BJ (cell line): ENCODE data around the gene STUB1. TPM values are rescaled to one million over a fixed set of nuclear protein-coding genes. Genes with fewer than 3 reads are reported as not detected.

Source experiments
- CTCF ChIA-PET: fragments of 350-600 bp; formaldehyde crosslinking; extraction: SDS; loops from one replicate; lab custom pipeline; 2021; ENCODE audit warnings: antibody characterized with exemption, inconsistent platforms; lab: Yijun Ruan, JAX
- POLR2A ChIA-PET: fragments of 300-600 bp; sonication (Branson Sonifier 250); formaldehyde crosslinking; extraction: SDS; loops from one replicate; lab custom pipeline; 2021; ENCODE audit warnings: antibody characterized with exemption; lab: Charles Lee
- DNase-seq: peaks from one replicate; pipeline ENCODE4 v3.0.0-alpha.2; 2011; ENCODE audit warnings: low read depth
- H3K27me3 ChIP-seq: 2 replicates; pipeline ENCODE4 v1.6.0; 2011; ENCODE audit warnings: low read length; ENCODE audit not compliant: control insufficient read depth, insufficient read depth
- H3K36me3 ChIP-seq: 2 replicates; pipeline ENCODE4 v1.5.1; 2011; ENCODE audit warnings: low read length; ENCODE audit not compliant: control insufficient read depth, insufficient read depth
- H3K4me3 ChIP-seq: 2 replicates; pipeline ENCODE4 v1.5.1; 2011; ENCODE audit warnings: low read depth, mild to moderate bottlenecking, control low read depth, low read length
- polyA plus RNA-seq: library from polyadenylated mRNA; depleted of rRNA; stranded (reverse); fragments of >200 nt; gene quantifications from 2 replicates; pipeline ENCODE4 v1.2.3, GENCODE V29; 2011
- TF ChIP-seq, protein P1 (sequence below): IDR thresholded peaks from 2 replicates; pipeline ENCODE4 v1.5.1; 2011; ENCODE audit warnings: low read depth, mild to moderate bottlenecking, control low read depth, inconsistent platforms, low read length, moderate library complexity; ENCODE audit not compliant: insufficient read depth

The STUB1 gene
- polyA plus RNA-seq, 1 experiment = 148 TPM

DNA sequence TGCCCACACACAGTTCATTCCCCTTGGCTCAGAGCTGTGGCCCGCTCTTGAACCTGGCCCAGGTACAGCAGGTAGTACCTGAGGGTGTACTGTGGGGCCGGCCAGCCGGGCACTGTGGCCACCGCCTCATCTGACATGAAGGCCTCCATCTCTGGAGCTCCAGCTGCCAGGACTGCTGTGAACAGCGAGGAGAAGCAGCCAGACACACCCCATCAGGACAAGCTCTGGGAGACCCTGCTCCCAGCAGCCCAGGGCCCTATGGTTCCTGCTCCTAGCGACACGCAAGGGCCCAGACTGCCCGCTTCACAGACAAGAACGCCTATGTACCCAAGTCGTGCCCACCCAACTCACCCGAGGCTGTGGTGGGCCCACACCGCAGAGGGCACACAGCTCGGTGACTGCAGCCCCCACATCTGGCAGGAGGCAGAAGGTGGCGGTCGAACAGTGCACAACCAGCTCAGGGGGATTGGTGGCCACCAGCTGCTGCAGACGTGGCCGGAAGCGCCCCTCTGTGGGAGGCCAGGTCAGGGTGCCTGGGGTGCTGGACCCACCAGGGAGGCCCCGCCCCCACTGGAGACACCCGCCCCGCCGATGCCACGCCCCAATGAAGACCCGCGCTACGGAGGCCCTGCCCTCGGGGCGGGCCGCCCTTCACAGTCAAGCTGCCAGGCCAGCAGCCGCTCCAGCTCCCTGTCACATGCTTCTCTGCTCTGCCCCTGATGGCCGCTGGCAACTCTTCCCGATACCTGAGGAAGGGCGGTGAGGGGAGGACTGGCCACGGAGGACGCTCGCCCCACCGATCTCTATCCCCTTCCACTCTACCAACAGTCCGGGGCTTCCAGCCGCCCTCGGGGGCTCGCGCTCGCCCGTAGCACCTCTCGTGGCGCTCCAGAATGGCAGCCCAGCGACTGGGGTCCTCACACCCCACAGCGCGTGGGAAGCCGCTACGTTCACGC is 1.1 kb upstream of the STUB1 start:
- DNase-seq = no peak
- TF ChIP-seq, protein P1, sequence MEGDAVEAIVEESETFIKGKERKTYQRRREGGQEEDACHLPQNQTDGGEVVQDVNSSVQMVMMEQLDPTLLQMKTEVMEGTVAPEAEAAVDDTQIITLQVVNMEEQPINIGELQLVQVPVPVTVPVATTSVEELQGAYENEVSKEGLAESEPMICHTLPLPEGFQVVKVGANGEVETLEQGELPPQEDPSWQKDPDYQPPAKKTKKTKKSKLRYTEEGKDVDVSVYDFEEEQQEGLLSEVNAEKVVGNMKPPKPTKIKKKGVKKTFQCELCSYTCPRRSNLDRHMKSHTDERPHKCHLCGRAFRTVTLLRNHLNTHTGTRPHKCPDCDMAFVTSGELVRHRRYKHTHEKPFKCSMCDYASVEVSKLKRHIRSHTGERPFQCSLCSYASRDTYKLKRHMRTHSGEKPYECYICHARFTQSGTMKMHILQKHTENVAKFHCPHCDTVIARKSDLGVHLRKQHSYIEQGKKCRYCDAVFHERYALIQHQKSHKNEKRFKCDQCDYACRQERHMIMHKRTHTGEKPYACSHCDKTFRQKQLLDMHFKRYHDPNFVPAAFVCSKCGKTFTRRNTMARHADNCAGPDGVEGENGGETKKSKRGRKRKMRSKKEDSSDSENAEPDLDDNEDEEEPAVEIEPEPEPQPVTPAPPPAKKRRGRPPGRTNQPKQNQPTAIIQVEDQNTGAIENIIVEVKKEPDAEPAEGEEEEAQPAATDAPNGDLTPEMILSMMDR = no peak
- H3K4me3 ChIP-seq = peak overlapping the region; percentile 50
- H3K27me3 ChIP-seq = no peaks in the 10 kb centered on the region
- POLR2A ChIA-PET = interaction anchor here (0.9 kb wide), 1 partner anchor 45 kb away, joined by 14 read pairs; no protein-coding TSS in a partner anchor
- CTCF ChIA-PET = interaction anchor here (1.6 to 4.5 kb wide), 2 partner anchors 12 to 62 kb away, joined by 3 to 20 read pairs; partner anchors contain the start of genes CIAO3 and RHOT2
- H3K36me3 ChIP-seq = peaks cover 20% of the 10 kb centered on the region

DNA sequence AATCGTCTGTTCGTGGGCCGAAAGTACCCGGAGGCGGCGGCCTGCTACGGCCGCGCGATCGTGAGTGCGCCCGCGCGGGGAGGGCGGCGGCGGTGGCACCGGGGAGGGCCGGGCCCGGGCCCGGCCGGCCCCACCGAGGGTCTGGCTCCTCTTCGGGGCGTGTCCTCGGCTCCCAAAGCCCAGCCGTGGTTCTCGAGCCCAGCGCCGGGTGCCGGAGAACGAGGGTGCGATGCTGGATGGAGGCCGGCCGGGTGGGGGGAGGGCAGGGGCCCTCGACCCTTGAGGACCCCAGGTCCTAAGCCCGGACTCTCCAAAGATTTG is 375 bp downstream of the STUB1 start:
- POLR2A ChIA-PET = no interaction called here
- DNase-seq = no peak
- TF ChIP-seq, protein P1 = no peak
- peak overlapping the region; percentile 69 for H3K4me3 ChIP-seq
- no peaks in the 10 kb centered on the region for H3K27me3 ChIP-seq
- CTCF ChIA-PET = interaction anchor here (1.3 to 4.5 kb wide), 4 partner anchors 13 to 60 kb away, joined by 3 to 20 read pairs (median 6); partner anchors contain the start of genes CIAO3 and RHOT2
- H3K36me3 ChIP-seq = peaks cover 21% of the 10 kb centered on the region

DNA sequence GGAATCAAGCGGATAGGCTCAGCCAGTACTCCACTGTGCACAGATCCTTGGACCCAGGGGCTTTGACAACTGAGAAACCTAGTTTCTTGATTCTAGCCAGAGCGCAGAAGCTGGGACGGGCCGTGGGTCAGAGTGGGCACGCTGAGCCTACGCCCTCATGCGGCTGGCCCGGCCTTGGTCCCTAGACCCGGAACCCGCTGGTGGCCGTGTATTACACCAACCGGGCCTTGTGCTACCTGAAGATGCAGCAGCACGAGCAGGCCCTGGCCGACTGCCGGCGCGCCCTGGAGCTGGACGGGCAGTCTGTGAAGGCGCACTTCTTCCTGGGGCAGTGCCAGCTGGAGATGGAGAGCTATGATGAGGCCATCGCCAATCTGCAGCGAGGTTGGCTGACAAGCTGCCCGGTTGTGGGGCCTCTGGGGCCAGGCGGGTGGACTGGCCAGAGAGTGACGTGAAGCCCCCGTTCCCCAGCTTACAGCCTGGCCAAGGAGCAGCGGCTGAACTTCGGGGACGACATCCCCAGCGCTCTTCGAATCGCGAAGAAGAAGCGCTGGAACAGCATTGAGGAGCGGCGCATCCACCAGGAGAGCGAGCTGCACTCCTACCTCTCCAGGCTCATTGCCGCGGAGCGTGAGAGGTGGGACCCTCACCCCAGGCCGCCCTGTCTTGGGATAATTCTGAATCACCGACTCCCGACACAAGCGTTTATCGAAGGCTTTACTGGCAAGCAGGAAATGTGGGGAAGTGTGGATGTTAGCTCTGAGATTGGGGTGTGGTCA is 946 bp downstream of the STUB1 start:
- H3K36me3 ChIP-seq = peaks cover 21% of the 10 kb centered on the region
- ChIA-PET CTCF (interaction anchor here (1.3 to 4.5 kb wide), 3 partner anchors 14 to 39 kb away, joined by 4 to 20 read pairs (median 7); partner anchors contain the start of gene RHOT2), POLR2A (no interaction called here)
- H3K27me3 ChIP-seq = no peaks in the 10 kb centered on the region
- TF ChIP-seq, protein P1 = peak; percentile 21; the same call in 1 of the 2 replicates
- DNase-seq = no peak
- H3K4me3 ChIP-seq = peak overlapping the region; percentile 69

DNA sequence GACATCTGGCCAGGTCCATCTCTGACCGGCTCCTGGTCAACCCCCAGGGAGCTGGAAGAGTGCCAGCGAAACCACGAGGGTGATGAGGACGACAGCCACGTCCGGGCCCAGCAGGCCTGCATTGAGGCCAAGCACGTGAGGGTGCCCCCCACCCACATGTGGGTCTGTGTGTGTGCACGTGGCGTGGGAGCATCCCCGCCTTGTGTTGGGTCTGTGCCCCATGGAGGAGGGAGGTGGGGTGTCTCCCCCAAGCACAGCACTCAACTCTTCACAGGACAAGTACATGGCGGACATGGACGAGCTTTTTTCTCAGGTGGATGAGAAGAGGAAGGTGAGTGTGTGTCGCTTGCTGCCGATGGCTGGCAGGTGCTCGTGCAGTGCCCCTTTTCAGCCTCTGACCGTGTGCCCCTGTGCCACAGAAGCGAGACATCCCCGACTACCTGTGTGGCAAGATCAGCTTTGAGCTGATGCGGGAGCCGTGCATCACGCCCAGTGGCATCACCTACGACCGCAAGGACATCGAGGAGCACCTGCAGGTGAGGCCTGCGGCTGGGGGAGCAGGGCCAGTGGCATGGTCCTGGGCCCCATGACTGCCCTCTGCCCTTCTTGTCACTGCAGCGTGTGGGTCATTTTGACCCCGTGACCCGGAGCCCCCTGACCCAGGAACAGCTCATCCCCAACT is 1.7 kb downstream of the STUB1 start:
- no peak for DNase-seq
- peaks cover 23% of the 10 kb centered on the region for H3K36me3 ChIP-seq
- TF ChIP-seq, protein P1 = no peak
- ChIA-PET POLR2A (no interaction called here), CTCF (interaction anchor here (1.4 to 4.5 kb wide), 2 partner anchors 14 to 38 kb away, joined by 4 to 20 read pairs; partner anchors contain the start of gene RHOT2)
- no peak overlapping the region for H3K4me3 ChIP-seq
- no peaks in the 10 kb centered on the region for H3K27me3 ChIP-seq
